Measurements from ENCODE around the gene PCBP4.

DNA sequence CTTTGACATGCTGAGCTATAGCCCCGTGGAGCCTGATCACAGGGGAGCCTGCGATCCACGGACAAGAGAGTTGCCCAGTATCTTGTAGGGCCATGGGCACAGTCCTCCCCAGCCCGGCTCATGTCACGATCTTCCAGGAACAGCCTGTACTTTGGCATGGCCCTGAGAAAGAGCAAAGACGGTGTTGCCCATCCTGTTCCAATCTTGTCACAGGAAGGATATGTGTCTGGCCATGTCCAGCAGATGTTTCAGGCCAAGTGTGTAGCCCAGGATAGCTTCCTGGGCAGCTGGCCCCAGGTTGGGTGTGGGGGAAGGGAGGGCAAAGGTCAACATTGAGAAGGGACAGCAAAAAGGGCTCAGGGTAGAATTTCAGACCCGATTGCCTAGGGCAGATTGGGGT is 45.4 kb upstream of the PCBP4 start:
- TF ChIP-seq, protein P1, sequence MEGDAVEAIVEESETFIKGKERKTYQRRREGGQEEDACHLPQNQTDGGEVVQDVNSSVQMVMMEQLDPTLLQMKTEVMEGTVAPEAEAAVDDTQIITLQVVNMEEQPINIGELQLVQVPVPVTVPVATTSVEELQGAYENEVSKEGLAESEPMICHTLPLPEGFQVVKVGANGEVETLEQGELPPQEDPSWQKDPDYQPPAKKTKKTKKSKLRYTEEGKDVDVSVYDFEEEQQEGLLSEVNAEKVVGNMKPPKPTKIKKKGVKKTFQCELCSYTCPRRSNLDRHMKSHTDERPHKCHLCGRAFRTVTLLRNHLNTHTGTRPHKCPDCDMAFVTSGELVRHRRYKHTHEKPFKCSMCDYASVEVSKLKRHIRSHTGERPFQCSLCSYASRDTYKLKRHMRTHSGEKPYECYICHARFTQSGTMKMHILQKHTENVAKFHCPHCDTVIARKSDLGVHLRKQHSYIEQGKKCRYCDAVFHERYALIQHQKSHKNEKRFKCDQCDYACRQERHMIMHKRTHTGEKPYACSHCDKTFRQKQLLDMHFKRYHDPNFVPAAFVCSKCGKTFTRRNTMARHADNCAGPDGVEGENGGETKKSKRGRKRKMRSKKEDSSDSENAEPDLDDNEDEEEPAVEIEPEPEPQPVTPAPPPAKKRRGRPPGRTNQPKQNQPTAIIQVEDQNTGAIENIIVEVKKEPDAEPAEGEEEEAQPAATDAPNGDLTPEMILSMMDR (IDR thresholded peaks at IDR 0.05), result no peak
- TF ChIP-seq EP300 (IDR thresholded peaks at IDR 0.05) (no peak), POLR2A (IDR thresholded peaks at IDR 0.05) (no peak)
